ENCODE results near the gene RNF180. TPM values are rescaled to one million over a fixed set of nuclear protein-coding genes. Genes with fewer than 3 reads are reported as not detected.

The RNF180 gene
- total RNA-seq, 3 donors from 2014 or later: not detected

Other genes with a start within 250 kb of the RNF180 start
- not detected for gene HTR1A, start 203.4 kb upstream of the RNF180 start, total RNA-seq

Data from activated T-cell treated with anti-CD3 and anti-CD28 coated beads, Interleukin-2, amount 50 U/mL, for 4 hours (primary cell).